GM12878 (cell line): ENCODE data around the gene OPTC. TPM values are rescaled to one million over a fixed set of nuclear protein-coding genes. Genes with fewer than 3 reads are reported as not detected.

Source experiments
- ATAC-seq: fragments of 200-7000 bp; cut with Tn5 transposase; 3 replicates; pipeline ENCODE4 v1.9.1; 2020; ENCODE audit warnings: mild to moderate bottlenecking, moderate library complexity
- BruUV-seq: library from RNA; stranded (reverse); fragments of 400-500 nt; replicated peaks from 2 replicates; lab custom pipeline; 2021; lab: Mats Ljungman, UMichigan
- CTCF ChIA-PET: fragments of 300-600 bp; sonication (Branson Sonifier 250); formaldehyde crosslinking; extraction: SDS; loops from one replicate; lab custom pipeline; 2021; ENCODE audit warnings: inconsistent platforms; lab: Yijun Ruan, JAX
- POLR2A ChIA-PET: fragments of 350-600 bp; formaldehyde crosslinking; extraction: SDS; loops from one replicate; lab custom pipeline; 2021; ENCODE audit warnings: inconsistent platforms; lab: Charles Lee
- RAD21 ChIA-PET: fragments of 300-600 bp; sonication (Branson Sonifier 250); formaldehyde crosslinking; loops from one replicate; lab custom pipeline; 2023; ENCODE audit warnings: antibody characterized with exemption; ENCODE audit not compliant: unreplicated experiment; lab: Charles Lee
- SMC1A ChIA-PET: fragments of 300-600 bp; sonication (Branson Sonifier 250); formaldehyde crosslinking; loops from one replicate; lab custom pipeline; 2023; ENCODE audit not compliant: unreplicated experiment, uncharacterized antibody; lab: Charles Lee
- DNase-seq: peaks from one replicate; pipeline ENCODE4 v3.0.0-alpha.2; 2011; ENCODE audit warnings: low read depth, low spot score
- FAIRE-seq: peaks from 3 replicates; lab custom pipeline; 2011; peaks lifted over from hg19 to GRCh38; lab: Jason Lieb, UNC
- H2AFZ ChIP-seq: 2 replicates; pipeline ENCODE4 v1.6.0; 2011; ENCODE audit warnings: low read depth, low read length, control low read depth; ENCODE audit not compliant: control insufficient read depth
- H3K27ac ChIP-seq: 2 replicates; pipeline ENCODE4 v1.5.1; 2011; ENCODE audit warnings: control low read depth; ENCODE audit not compliant: control insufficient read depth, insufficient read depth
- H3K27me3 ChIP-seq, 2 experiments: replicated peaks in 1 of 2; 2 replicates each; pipeline versions ENCODE4 v1.6.0 to v1.6.1; 2011; ENCODE audit warnings: low read length in 1 of 2; ENCODE audit not compliant: control insufficient read depth in 2 of 2, insufficient read depth in 2 of 2
- H3K36me3 ChIP-seq, 2 experiments: 2 replicates each; pipeline ENCODE4 v1.5.1; 2011; ENCODE audit warnings: low read length in 1 of 2; ENCODE audit not compliant: control insufficient read depth in 2 of 2, insufficient read depth in 2 of 2
- H3K4me1 ChIP-seq: 2 replicates; pipeline ENCODE4 v1.6.1; 2011; ENCODE audit warnings: mild to moderate bottlenecking, low read length, moderate library complexity, mixed read lengths; ENCODE audit not compliant: control insufficient read depth, insufficient read depth
- H3K4me2 ChIP-seq: 2 replicates; pipeline ENCODE4 v1.6.0; 2011; ENCODE audit warnings: control low read depth; ENCODE audit not compliant: control insufficient read depth, insufficient read depth
- H3K4me3 ChIP-seq: fragments of 200-600 bp; sonication (generic); 2 replicates; pipeline ENCODE4 v1.5.1; 2016
- H3K79me2 ChIP-seq: 2 replicates; pipeline ENCODE4 v1.6.0; 2011; ENCODE audit warnings: low read length; ENCODE audit not compliant: control insufficient read depth, insufficient read depth
- H3K9ac ChIP-seq: 2 replicates; pipeline ENCODE4 v1.8.0; 2011; ENCODE audit warnings: low read length, control low read depth, mixed read lengths; ENCODE audit not compliant: control insufficient read depth, insufficient read depth
- H3K9me3 ChIP-seq: replicated peaks from 3 replicates; pipeline ENCODE4 v1.5.1; 2011; ENCODE audit warnings: mild to moderate bottlenecking, low read length; ENCODE audit not compliant: control insufficient read depth, insufficient read depth
- H4K20me1 ChIP-seq: 2 replicates; pipeline ENCODE4 v1.6.0; 2011; ENCODE audit not compliant: control insufficient read depth, insufficient read depth
- CHD4 ChIP-seq: fragments of 200-600 bp; sonication (generic); IDR thresholded peaks from 2 replicates; pipeline ENCODE4 v1.6.1; 2016; ENCODE audit warnings: mild to moderate bottlenecking
- CREM ChIP-seq: IDR thresholded peaks from 2 replicates; pipeline ENCODE4 v1.6.1; 2014; ENCODE audit warnings: antibody characterized with exemption, low read depth
- FOS ChIP-seq: IDR thresholded peaks from 3 replicates; pipeline ENCODE4 v1.6.1; 2011; ENCODE audit warnings: borderline replicate concordance; ENCODE audit not compliant: insufficient read length; ENCODE audit errors: extremely low read depth
- FOXK2 ChIP-seq: fragments of 450-650 bp; IDR thresholded peaks from 2 replicates; pipeline ENCODE4 v1.6.1; 2017; ENCODE audit warnings: mild to moderate bottlenecking, moderate library complexity
- GATAD2B ChIP-seq: fragments of 450-650 bp; conservative IDR thresholded peaks from 2 replicates; pipeline ENCODE4 v1.6.1; 2017; ENCODE audit warnings: low read depth, mild to moderate bottlenecking, moderate library complexity
- IKZF2 ChIP-seq, 2 experiments: fragments of 450-650 bp; IDR thresholded peaks; 2 replicates each; pipeline ENCODE4 v1.6.1; 2017; ENCODE audit warnings: mild to moderate bottlenecking in 2 of 2, moderate library complexity in 2 of 2
- KAT2A ChIP-seq: conservative IDR thresholded peaks from 2 replicates; pipeline ENCODE4 v1.6.1; 2011; ENCODE audit warnings: low read depth, low read length; ENCODE audit not compliant: control insufficient read depth
- KDM1A ChIP-seq: fragments of 200-600 bp; sonication (generic); IDR thresholded peaks from 2 replicates; pipeline ENCODE4 v1.6.1; 2016; ENCODE audit warnings: borderline replicate concordance
- MEF2A ChIP-seq: IDR thresholded peaks from 2 replicates; pipeline ENCODE4 v1.6.1; 2011; ENCODE audit warnings: low read depth, mild to moderate bottlenecking, low read length, moderate library complexity; ENCODE audit not compliant: insufficient read depth
- NFYA ChIP-seq: IDR thresholded peaks from 2 replicates; pipeline ENCODE4 v1.6.1; 2011; ENCODE audit warnings: low read depth, mild to moderate bottlenecking, low read length, improper control_type of control experiment, borderline replicate concordance
- RUNX3 ChIP-seq: IDR thresholded peaks from 2 replicates; pipeline ENCODE4 v1.6.1; 2012; ENCODE audit warnings: low read length, inconsistent platforms
- ZZZ3 ChIP-seq: IDR thresholded peaks from 2 replicates; pipeline ENCODE4 v1.6.1; 2011; ENCODE audit warnings: low read depth; ENCODE audit not compliant: control insufficient read depth, insufficient read length
- WGBS: methylation state at CpG from one replicate; pipeline ENCODE4 v1.1.6; 2016; ENCODE audit warnings: low lambda C conversion rate; ENCODE audit not compliant: insufficient replicate concordance, insufficient coverage; ENCODE audit errors: missing lambda C conversion rate; 5-methylcytosine and 5-hydroxymethylcytosine counted together
- in situ Hi-C: fragments of 300-500 bp; cut with MboI; formaldehyde crosslinking; loops from 9 replicates; pipeline ENCODE4 v1.14.3; 2018; ENCODE audit warnings: mixed read lengths
- intact Hi-C: fragments of 100-400 bp; cut with micrococcal nuclease; formaldehyde crosslinking; loops from one replicate; pipeline ENCODE4 v1.14.2; 2022; ENCODE audit not compliant: unreplicated experiment
- polyA plus RNA-seq, 11 experiments: library from polyadenylated mRNA; depleted of rRNA in 4 of 11; unstranded in 6 of 11; stranded (reverse) in 5 of 11; fragments of >200 nt; fragmentation: Nextera tagmentation in 4 of 11; fragmentation: Illumina TruSeq in 1 of 11; extraction: Ambion mirVana in 4 of 11; extraction: Trizol in 1 of 11; gene quantifications; 1 replicate in 1 of 11; 2 replicates in 10 of 11; pipeline versions ENCODE4 v1.2.1 to v1.2.3, GENCODE V29; 2011 to 2016; ENCODE audit warnings: inconsistent platforms in 2 of 11, missing spikeins in 2 of 11, low read depth in 1 of 11
- total RNA-seq, 4 experiments: library from RNA; depleted of rRNA in 3 of 4; stranded (reverse); fragments of >200 nt in 3 of 4; fragmentation: Illumina TruSeq in 1 of 4; extraction: Trizol in 1 of 4; gene quantifications; 2 replicates each; pipeline versions ENCODE4 v1.2.1 to v1.2.3, GENCODE V29; 2013 to 2021
- TF ChIP-seq, protein P1 (sequence below): IDR thresholded peaks from 2 replicates; pipeline ENCODE4 v1.6.1; 2012; ENCODE audit warnings: low read depth, low read length, improper control_type of control experiment

OPTC gene
- total and polyA plus RNA-seq, 10 of the 15 experiments (the other 5 are each of a cell fraction or from before 2014, with no cell fraction given), result not detected

DNA sequence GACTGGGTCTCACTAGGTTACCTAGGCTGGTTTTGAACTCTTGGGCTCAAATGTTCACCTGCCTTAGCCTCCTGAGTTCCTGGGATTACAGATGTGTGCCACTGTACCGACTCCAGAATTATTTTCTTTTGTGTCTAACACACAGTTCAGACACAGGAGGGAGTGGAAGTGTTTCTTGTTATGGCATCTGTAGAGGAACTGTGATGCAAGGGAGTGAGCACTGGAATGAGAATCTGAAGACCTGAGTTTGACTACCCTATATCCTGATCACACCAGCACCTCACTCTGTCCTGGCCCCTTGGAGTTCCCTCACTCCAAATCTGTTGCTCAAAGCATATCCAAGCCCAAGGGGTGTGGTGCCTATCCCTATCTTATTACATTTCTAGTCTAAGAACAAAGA, 15.2 kb downstream of the OPTC start:
- H3K4me2 ChIP-seq, result no peak overlapping the region
- BruUV-seq, result no TSS peak
- no peaks in the 10 kb centered on the region for H4K20me1 ChIP-seq
- H3K9ac ChIP-seq, result no peak overlapping the region
- no peaks in the 10 kb centered on the region for H3K9me3 ChIP-seq
- H2AFZ ChIP-seq, result no peak overlapping the region
- no peaks in the 10 kb centered on the region for H3K36me3 ChIP-seq
- SMC1A ChIA-PET, result no interaction called here
- peaks cover 0 to under 1% of the 10 kb centered on the region in 2 experiments; a peak in 1 of 4 replicates for H3K27me3 ChIP-seq
- H3K4me1 ChIP-seq, result no peaks in the 10 kb centered on the region; the same call in 1 of the 2 replicates
- WGBS, result 8% methylated on average over 1 of the region's 1 CpG
- no peak for DNase-seq
- no peak for TF ChIP-seq FOXK2
- TF ChIP-seq CREM, result no peak
- no peak for TF ChIP-seq NFYA
- no peak for TF ChIP-seq CHD4
- no peak for TF ChIP-seq MEF2A
- no peak for TF ChIP-seq IKZF2 (IDR thresholded peaks at IDR 0.05)
- no peak for TF ChIP-seq RUNX3
- TF ChIP-seq FOS, result no peak
- no peak for TF ChIP-seq KDM1A
- TF ChIP-seq ZZZ3, result no peak
- no peak for TF ChIP-seq GATAD2B
- TF ChIP-seq, protein P1, sequence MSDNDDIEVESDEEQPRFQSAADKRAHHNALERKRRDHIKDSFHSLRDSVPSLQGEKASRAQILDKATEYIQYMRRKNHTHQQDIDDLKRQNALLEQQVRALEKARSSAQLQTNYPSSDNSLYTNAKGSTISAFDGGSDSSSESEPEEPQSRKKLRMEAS, result no peak
- TF ChIP-seq KAT2A, result no peak
- RAD21 ChIA-PET, result no interaction called here
- intact Hi-C loops (loop anchor here (1.0 kb wide), 1 partner anchor 193 kb away; no protein-coding TSS in a partner anchor), in situ Hi-C loops (loop anchor here (5.0 kb wide), 1 partner anchor 193 kb away; no protein-coding TSS in a partner anchor)
- no peak overlapping the region for H3K4me3 ChIP-seq
- no peaks in the 10 kb centered on the region for H3K79me2 ChIP-seq
- no peak for ATAC-seq
- H3K27ac ChIP-seq, result no peak overlapping the region
- POLR2A ChIA-PET, result no interaction called here
- no peak for FAIRE-seq
- CTCF ChIA-PET, result interaction anchor here (8.6 kb wide), 1 partner anchor 193 kb away, joined by 175 read pairs; no protein-coding TSS in a partner anchor
